Measurements from ENCODE around the gene KLHL29. TPM values are rescaled to one million over a fixed set of nuclear protein-coding genes. Genes with fewer than 3 reads are reported as not detected.

Gene KLHL29
- total RNA-seq, 2 experiments from 2014 or later: 2.5 to 2.7 TPM

- intact Hi-C loops (cut with DNase I, micrococcal nuclease): no loop called here
Observed at GRCh38 chr2:23402205-23402740, 17.3 kb downstream of the KLHL29 start.

GRCh38 chr2:23404426-23404825 is 19.4 kb downstream of the KLHL29 start:
- intact Hi-C loops (cut with DNase I, micrococcal nuclease): no loop called here
- DNase-seq: peak in 2 of 14 experiments; percentile 27 to 29
- CTCF ChIA-PET: no interaction called here
- POLR2A ChIA-PET: interaction anchor here (0.6 to 1.3 kb wide), 3 partner anchors 9 to 128 kb away, joined by 3 read pairs; no protein-coding TSS in a partner anchor
- TF ChIP-seq, protein P1, sequence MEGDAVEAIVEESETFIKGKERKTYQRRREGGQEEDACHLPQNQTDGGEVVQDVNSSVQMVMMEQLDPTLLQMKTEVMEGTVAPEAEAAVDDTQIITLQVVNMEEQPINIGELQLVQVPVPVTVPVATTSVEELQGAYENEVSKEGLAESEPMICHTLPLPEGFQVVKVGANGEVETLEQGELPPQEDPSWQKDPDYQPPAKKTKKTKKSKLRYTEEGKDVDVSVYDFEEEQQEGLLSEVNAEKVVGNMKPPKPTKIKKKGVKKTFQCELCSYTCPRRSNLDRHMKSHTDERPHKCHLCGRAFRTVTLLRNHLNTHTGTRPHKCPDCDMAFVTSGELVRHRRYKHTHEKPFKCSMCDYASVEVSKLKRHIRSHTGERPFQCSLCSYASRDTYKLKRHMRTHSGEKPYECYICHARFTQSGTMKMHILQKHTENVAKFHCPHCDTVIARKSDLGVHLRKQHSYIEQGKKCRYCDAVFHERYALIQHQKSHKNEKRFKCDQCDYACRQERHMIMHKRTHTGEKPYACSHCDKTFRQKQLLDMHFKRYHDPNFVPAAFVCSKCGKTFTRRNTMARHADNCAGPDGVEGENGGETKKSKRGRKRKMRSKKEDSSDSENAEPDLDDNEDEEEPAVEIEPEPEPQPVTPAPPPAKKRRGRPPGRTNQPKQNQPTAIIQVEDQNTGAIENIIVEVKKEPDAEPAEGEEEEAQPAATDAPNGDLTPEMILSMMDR (IDR thresholded peaks at IDR 0.05): no peak
- peaks cover 0 to 6% of the 10 kb centered on the region in 2 experiments for H3K9me3 ChIP-seq (ENCODE audit: control insufficient read depth in 1 of 2, insufficient read depth in 1 of 2, low read length in 2 of 2)
- Mint-ChIP-seq H3K4me3 (no peak overlapping the region), H3K27me3 (no peaks in the 10 kb centered on the region), H3K27ac (peak overlapping the region; percentile 15), H3K4me1 (ENCODE audit: low read depth) (peaks cover 16% of the 10 kb centered on the region), H3K36me3 (ENCODE audit: low read depth) (no peaks in the 10 kb centered on the region), H3K9me3 (no peaks in the 10 kb centered on the region)
- H3K27ac ChIP-seq (ENCODE audit: low read depth in 1 of 2, low read length in 2 of 2): no peak overlapping the region
- H3K4me1 ChIP-seq (ENCODE audit: insufficient read depth, low read length): peaks cover 4% of the 10 kb centered on the region
- no peaks in the 10 kb centered on the region for H3K36me3 ChIP-seq (ENCODE audit: insufficient read depth, low read length)
- peak; percentile 69 for ATAC-seq (ENCODE audit: poor library complexity)
- no peak overlapping the region for H3K4me3 ChIP-seq (ENCODE audit: low read length)
- H3K27me3 ChIP-seq (ENCODE audit: control insufficient read depth in 1 of 2, insufficient read depth in 2 of 2, low read length in 2 of 2): no peaks in the 10 kb centered on the region

More at GRCh38 chr2:23402205-23402740, 17.3 kb downstream of the KLHL29 start:
- Mint-ChIP-seq H3K4me1 (ENCODE audit: low read depth) (peaks cover 16% of the 10 kb centered on the region), H3K36me3 (ENCODE audit: low read depth) (no peaks in the 10 kb centered on the region), H3K27ac (no peak overlapping the region), H3K27me3 (no peaks in the 10 kb centered on the region), H3K9me3 (no peaks in the 10 kb centered on the region), H3K4me3 (no peak overlapping the region)
- Histone ChIP-seq H3K9me3 (ENCODE audit: control insufficient read depth in 1 of 2, insufficient read depth in 1 of 2, low read length in 2 of 2) (peaks cover 0 to 6% of the 10 kb centered on the region in 2 experiments), H3K4me1 (ENCODE audit: insufficient read depth, low read length) (peaks cover 4% of the 10 kb centered on the region), H3K4me3 (ENCODE audit: low read length) (no peak overlapping the region), H3K27me3 (ENCODE audit: control insufficient read depth in 1 of 2, insufficient read depth in 2 of 2, low read length in 2 of 2) (no peaks in the 10 kb centered on the region), H3K27ac (ENCODE audit: low read depth in 1 of 2, low read length in 2 of 2) (no peak overlapping the region), H3K36me3 (ENCODE audit: insufficient read depth, low read length) (no peaks in the 10 kb centered on the region)
- TF ChIP-seq, protein P1 (IDR thresholded peaks at IDR 0.05): no peak
- POLR2A ChIA-PET: no interaction called here
- DNase-seq: no peak
- CTCF ChIA-PET: no interaction called here
- ATAC-seq (ENCODE audit: poor library complexity): no peak

DNA sequence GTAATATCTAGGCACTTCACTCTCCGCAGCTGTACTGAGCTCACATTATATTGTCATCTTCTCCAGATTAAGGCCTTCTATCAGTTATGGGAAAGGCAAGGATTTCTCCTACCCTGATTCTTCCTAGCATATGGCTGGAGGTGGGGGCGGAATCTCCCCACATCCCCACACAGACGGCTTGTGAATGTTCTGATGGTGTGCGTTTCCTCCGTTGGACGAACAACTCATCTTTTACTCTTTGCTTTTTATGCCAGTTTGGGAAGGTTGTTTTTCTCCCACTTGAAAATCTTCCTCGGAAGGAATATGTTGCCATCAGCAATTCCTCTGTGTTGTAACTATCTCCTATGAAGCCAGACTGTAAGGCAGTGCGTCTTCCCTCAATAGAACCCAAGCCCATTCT is 24.3 kb downstream of the KLHL29 start:
- Histone ChIP-seq H3K4me3 (ENCODE audit: low read length) (no peak overlapping the region), H3K27me3 (ENCODE audit: control insufficient read depth in 1 of 2, insufficient read depth in 2 of 2, low read length in 2 of 2) (no peaks in the 10 kb centered on the region), H3K27ac (ENCODE audit: low read depth in 1 of 2, low read length in 2 of 2) (no peak overlapping the region), H3K36me3 (ENCODE audit: insufficient read depth, low read length) (no peaks in the 10 kb centered on the region), H3K4me1 (ENCODE audit: insufficient read depth, low read length) (peaks cover 4% of the 10 kb centered on the region), H3K9me3 (ENCODE audit: control insufficient read depth in 1 of 2, insufficient read depth in 1 of 2, low read length in 2 of 2) (no peaks in the 10 kb centered on the region)
- TF ChIP-seq, protein P1 (IDR thresholded peaks at IDR 0.05): no peak
- no peak overlapping the region for H3K27ac Mint-ChIP-seq
- ATAC-seq (ENCODE audit: poor library complexity) (no peak), DNase-seq (no peak)
- no peaks in the 10 kb centered on the region for H3K36me3 Mint-ChIP-seq (ENCODE audit: low read depth)
- POLR2A ChIA-PET: no interaction called here
- peaks cover 7% of the 10 kb centered on the region for H3K4me1 Mint-ChIP-seq (ENCODE audit: low read depth)
- H3K9me3 Mint-ChIP-seq: no peaks in the 10 kb centered on the region
- no peaks in the 10 kb centered on the region for H3K27me3 Mint-ChIP-seq
- CTCF ChIA-PET: no interaction called here
- no peak overlapping the region for H3K4me3 Mint-ChIP-seq
- intact Hi-C loops (cut with DNase I, micrococcal nuclease): no loop called here
